Lung (tissue), 12 donors: ENCODE data around the gene UROS. TPM values are rescaled to one million over a fixed set of nuclear protein-coding genes. Genes with fewer than 3 reads are reported as not detected.

ENCODE experiments used
- ATAC-seq: fragments of 200-7000 bp; cut with Tn5 transposase; one replicate; pipeline ENCODE4 v1.9.1; 2020; ENCODE audit warnings: moderate number of reproducible peaks; ENCODE audit not compliant: insufficient read depth, low FRiP score
- DNase-seq, 3 donors: peaks; one replicate each; pipeline ENCODE4 v3.0.0-alpha.2; 2013 to 2017
- H3K27ac ChIP-seq, 2 donors: one replicate each; pipeline ENCODE4 v1.5.1; 2013; ENCODE audit warnings: mild to moderate bottlenecking in 2 of 2, moderate library complexity in 2 of 2, control low read depth in 1 of 2, inconsistent platforms in 1 of 2, low read depth in 1 of 2, low read length in 1 of 2
- H3K27me3 ChIP-seq, 3 donors: one replicate each; pipeline ENCODE4 v1.5.1; 2013; ENCODE audit warnings: low read length in 2 of 3; ENCODE audit not compliant: control insufficient read depth in 3 of 3, insufficient read depth in 3 of 3
- H3K36me3 ChIP-seq, 4 donors: one replicate each; pipeline ENCODE4 v1.5.1; 2013; ENCODE audit warnings: low read length in 4 of 4, mild to moderate bottlenecking in 1 of 4, moderate library complexity in 1 of 4; ENCODE audit not compliant: control insufficient read depth in 4 of 4, insufficient read depth in 4 of 4
- H3K4me1 ChIP-seq, 5 donors: one replicate each; pipeline ENCODE4 v1.5.1; 2013; ENCODE audit warnings: low read length in 5 of 5, mild to moderate bottlenecking in 2 of 5, moderate library complexity in 1 of 5; ENCODE audit not compliant: control insufficient read depth in 5 of 5, insufficient read depth in 5 of 5
- H3K4me3 ChIP-seq: one replicate; pipeline ENCODE4 v1.5.1; 2013; ENCODE audit warnings: mild to moderate bottlenecking, control low read depth, moderate library complexity
- H3K9ac ChIP-seq, 2 donors: one replicate each; pipeline ENCODE4 v1.5.1; 2013; ENCODE audit warnings: low read length in 2 of 2, control low read depth in 1 of 2; ENCODE audit not compliant: insufficient read depth in 1 of 2
- H3K9me3 ChIP-seq, 4 donors: one replicate each; pipeline ENCODE4 v1.5.1; 2013; ENCODE audit warnings: low read length in 3 of 4, mild to moderate bottlenecking in 1 of 4, moderate library complexity in 1 of 4; ENCODE audit not compliant: control insufficient read depth in 4 of 4, insufficient read depth in 3 of 4
- WGBS, 2 donors: extraction: QIAGEN DNeasy Blood & Tissue Kit; methylation state at CpG; one replicate each; pipeline ENCODE4 v1.1.7; 2013; 5-methylcytosine and 5-hydroxymethylcytosine counted together
- polyA plus RNA-seq, 2 donors: library from polyadenylated mRNA; stranded (reverse); fragments of 200-250 nt; gene quantifications; one replicate each; pipeline ENCODE4 v1.2.1, GENCODE V29; 2013
- total RNA-seq, 2 donors: library from RNA; depleted of rRNA in 1 of 2; stranded (reverse); fragments of >200 nt in 1 of 2; gene quantifications; one replicate each; pipeline ENCODE4 v1.2.1, GENCODE V29; 2014 to 2021
- TF ChIP-seq, protein P1 (sequence below): IDR thresholded peaks from 2 replicates; pipeline ENCODE4 v1.5.1; 2012; ENCODE audit warnings: mild to moderate bottlenecking; ENCODE audit errors: control extremely low read depth, extremely low read depth
- donor health status: control.
- donor health status: control.
- donor health status: Bipolar disorder and iron deficiency.
- donor health status: healthy.
- donor health status: DM: yes; HTN: yes; CAD: no.

Gene UROS
- total and polyA plus RNA-seq, 4 donors, result 29.8 to 45.5 (median 38.6) TPM

DNA sequence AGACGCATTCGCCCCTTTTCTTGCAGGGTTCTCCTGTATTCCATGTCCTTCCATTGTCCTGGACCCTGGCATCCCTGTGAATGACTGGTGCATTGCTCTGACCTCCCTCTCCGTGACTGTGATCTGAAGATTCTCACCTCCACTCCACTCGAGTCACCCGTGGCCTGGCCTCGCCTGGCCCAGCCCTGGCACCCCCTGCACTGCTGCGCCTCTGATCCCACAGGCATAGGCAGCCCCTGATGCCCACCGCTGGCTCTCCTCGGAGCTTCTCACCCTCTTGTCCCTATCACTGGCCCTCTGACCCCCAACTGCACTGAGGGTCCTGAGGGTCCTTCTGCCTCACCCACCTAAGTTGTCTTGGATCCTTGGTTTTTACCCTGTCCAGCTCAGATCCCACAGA, 45.3 kb downstream of the UROS start:
- TF ChIP-seq, protein P1, sequence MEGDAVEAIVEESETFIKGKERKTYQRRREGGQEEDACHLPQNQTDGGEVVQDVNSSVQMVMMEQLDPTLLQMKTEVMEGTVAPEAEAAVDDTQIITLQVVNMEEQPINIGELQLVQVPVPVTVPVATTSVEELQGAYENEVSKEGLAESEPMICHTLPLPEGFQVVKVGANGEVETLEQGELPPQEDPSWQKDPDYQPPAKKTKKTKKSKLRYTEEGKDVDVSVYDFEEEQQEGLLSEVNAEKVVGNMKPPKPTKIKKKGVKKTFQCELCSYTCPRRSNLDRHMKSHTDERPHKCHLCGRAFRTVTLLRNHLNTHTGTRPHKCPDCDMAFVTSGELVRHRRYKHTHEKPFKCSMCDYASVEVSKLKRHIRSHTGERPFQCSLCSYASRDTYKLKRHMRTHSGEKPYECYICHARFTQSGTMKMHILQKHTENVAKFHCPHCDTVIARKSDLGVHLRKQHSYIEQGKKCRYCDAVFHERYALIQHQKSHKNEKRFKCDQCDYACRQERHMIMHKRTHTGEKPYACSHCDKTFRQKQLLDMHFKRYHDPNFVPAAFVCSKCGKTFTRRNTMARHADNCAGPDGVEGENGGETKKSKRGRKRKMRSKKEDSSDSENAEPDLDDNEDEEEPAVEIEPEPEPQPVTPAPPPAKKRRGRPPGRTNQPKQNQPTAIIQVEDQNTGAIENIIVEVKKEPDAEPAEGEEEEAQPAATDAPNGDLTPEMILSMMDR, result no peak
- no peak for DNase-seq
- ATAC-seq, result no peak
- Histone ChIP-seq H3K27me3 (no peaks in the 10 kb centered on the region), H3K9me3 (no peaks in the 10 kb centered on the region), H3K9ac (no peak overlapping the region), H3K4me3 (no peak overlapping the region), H3K36me3 (no peaks in the 10 kb centered on the region), H3K27ac (no peak overlapping the region), H3K4me1 (no peaks in the 10 kb centered on the region)
- 92 to 93% methylated on average over 9 of the region's 9 CpGs for WGBS, 2 donors

DNA sequence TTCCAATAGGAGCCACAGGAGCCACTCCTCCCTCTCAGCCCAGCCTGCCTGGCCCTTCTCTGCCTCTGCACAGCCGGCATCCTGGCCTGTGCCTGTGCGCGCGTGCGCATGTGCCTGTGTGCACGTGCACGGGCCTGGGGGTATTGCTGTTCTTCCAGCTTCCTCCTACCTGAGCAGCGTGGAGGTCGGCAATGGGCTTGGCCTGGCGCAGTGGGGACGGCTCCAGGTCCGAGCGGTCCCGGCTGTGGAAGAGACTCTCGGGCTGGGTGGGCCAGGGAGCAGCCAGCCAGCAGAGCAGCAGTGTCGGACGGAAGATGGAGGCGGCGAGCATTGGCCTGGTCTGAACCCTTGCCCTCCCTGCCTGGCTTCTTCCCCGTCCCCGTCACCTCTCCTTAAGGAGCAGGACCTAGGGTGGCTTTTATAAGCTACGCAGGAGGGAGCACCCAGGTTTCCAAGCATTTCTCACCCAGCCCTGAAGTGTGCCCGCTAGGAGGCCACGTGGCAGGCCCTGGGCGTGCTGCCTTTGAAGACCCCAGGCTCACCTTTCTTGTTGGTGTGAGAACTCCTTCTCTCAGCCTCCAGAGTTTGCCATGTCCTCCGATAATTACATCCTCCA, 47.5 kb downstream of the UROS start, which contains the start of gene MMP21:
Gene MMP21, minus strand, starts transcription at position 331 of the 616 bp plus-strand sequence. Its CDS starts 0 bp downstream, at position 331.
- no peak for ATAC-seq

DNA sequence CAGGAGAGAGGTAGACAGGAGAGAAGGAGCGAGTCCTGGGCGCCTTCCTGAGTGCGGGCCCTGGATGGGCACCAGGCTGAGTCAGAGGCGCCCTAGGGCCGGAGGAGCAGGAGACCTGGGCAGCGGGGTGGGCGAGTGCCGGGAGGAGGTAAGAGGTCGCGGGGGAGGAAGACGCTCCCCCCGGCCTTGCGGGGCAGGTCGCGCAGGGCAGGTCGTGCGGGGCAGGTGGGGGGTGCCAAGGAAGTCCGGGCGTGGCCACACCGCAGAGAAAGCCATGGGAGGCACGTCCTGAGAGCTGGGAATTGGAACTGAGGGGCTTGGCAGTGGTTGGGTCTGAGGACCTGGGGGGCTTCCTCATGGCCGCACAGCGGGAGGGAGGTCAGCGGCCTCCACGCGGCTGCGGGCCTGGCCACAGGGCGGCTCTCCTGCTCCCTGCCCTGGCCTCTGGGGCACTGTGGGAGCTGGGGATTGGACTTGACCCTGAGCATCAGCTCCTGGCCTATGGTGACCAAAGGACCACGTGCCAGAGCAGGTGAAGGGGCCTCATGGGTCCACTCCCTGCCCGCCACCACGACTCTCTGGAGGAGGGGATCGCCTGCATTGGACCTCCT, 48.4 kb downstream of the UROS start:
- Histone ChIP-seq H3K36me3 (peaks cover 0 to 2% (median 0%) of the 10 kb centered on the region in 4 donors), H3K27ac (no peak overlapping the region), H3K4me3 (no peak overlapping the region), H3K9me3 (no peaks in the 10 kb centered on the region), H3K4me1 (no peaks in the 10 kb centered on the region), H3K9ac (no peak overlapping the region), H3K27me3 (no peaks in the 10 kb centered on the region)
- WGBS, 2 donors, result 92 to 93% methylated on average over 31 to 32 of the region's 32 CpGs
- TF ChIP-seq, protein P1, result no peak
- DNase-seq, result no peak
- ATAC-seq, result no peak

More for the DNA sequence above, 47.5 kb downstream of the UROS start, which contains the start of gene MMP21:
- DNase-seq, result no peak
- no peak within 1 kb of the TSS for H3K27ac ChIP-seq
- 93 to 94% methylated on average over 26 of the region's 26 CpGs for WGBS, 2 donors
- no peaks in the 10 kb centered on the region for H3K4me1 ChIP-seq
- H3K27me3 ChIP-seq, result no peaks in the 10 kb centered on the region
- no peak within 1 kb of the TSS for H3K9ac ChIP-seq
- no peaks in the 10 kb centered on the region for H3K36me3 ChIP-seq
- TF ChIP-seq, protein P1, result no peak
- no peaks in the 10 kb centered on the region for H3K9me3 ChIP-seq
- no peak within 1 kb of the TSS for H3K4me3 ChIP-seq
